Stomach (tissue), 4 donors: ENCODE measurements around the gene WDR17.

Experiments used
- CTCF ChIP-seq, 7 experiments: fragments of 450-650 bp in 4 of 7; fragments of 200-600 bp in 3 of 7; sonication (generic) in 3 of 7; IDR thresholded peaks; one replicate each; pipeline ENCODE4 v1.5.1; 2016 to 2019; ENCODE audit warnings: antibody characterized with exemption in 7 of 7, control low read depth in 2 of 7, mild to moderate bottlenecking in 1 of 7
- POLR2A ChIP-seq, 4 donors: fragments of 450-650 bp; IDR thresholded peaks; one replicate each; pipeline ENCODE4 v1.6.1; 2016; ENCODE audit warnings: antibody characterized with exemption in 4 of 4, control low read depth in 2 of 4, mild to moderate bottlenecking in 1 of 4, moderate library complexity in 1 of 4
- POLR2AphosphoS5 ChIP-seq, 3 donors: sonication (generic); formaldehyde crosslinking; IDR thresholded peaks; one replicate each; pipeline ENCODE4 v1.6.1; 2016; ENCODE audit warnings: antibody characterized with exemption in 3 of 3

DNA sequence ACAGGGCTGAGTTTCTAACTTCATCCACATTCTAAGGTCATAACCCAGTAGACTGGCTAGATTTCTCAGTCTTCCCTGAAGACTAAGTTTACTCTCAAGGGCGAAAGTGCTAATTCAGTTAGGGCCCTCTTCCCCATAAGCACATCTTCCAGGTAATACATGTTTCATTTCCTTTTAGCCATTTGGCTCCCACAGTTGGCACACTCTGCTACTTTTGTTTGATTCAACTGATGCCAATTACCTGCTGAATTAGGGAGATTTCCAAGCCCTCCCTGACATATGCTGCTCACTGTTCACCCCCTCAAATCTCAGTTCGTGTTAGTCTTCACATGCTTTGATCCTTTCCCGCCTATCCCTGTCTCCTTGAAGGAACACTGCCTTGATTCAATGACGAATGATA, 17.0 kb upstream of the WDR17 start:
- no peak for TF ChIP-seq POLR2A (IDR thresholded peaks at IDR 0.05)
- no peak for TF ChIP-seq CTCF (IDR thresholded peaks at IDR 0.05)
- no peak for TF ChIP-seq POLR2AphosphoS5 (IDR thresholded peaks at IDR 0.05)
